K562 (cell line): ENCODE results near the gene ACTL10. TPM values are rescaled to one million over a fixed set of nuclear protein-coding genes. Genes with fewer than 3 reads are reported as not detected.

Experiments
- BHLHE40 ChIP-seq: IDR thresholded peaks from 2 replicates; pipeline ENCODE4 v1.6.1; 2011; ENCODE audit warnings: low read length, improper control_type of control experiment
- CHD2 ChIP-seq: IDR thresholded peaks from 2 replicates; pipeline ENCODE4 v1.6.1; 2011; ENCODE audit warnings: low read depth, low read length
- HEY1 ChIP-seq: fragments of 250-450 bp; sonication (Bioruptor Pico); IDR thresholded peaks from 2 replicates; pipeline ENCODE4 v1.5.0; 2020; ENCODE audit warnings: mild to moderate bottlenecking, moderate library complexity, borderline replicate concordance
- NCOA1 ChIP-seq: fragments of 450-650 bp; IDR thresholded peaks from 2 replicates; pipeline ENCODE4 v1.6.1; 2016; ENCODE audit warnings: low read depth
- NFYB ChIP-seq: IDR thresholded peaks from 2 replicates; pipeline ENCODE4 v1.6.1; 2011; ENCODE audit warnings: mild to moderate bottlenecking, moderate library complexity; ENCODE audit not compliant: insufficient read length; ENCODE audit errors: extremely low read depth
- RBFOX2 ChIP-seq: fragments of 200-400 bp; formaldehyde crosslinking; IDR thresholded peaks from 2 replicates; pipeline ENCODE4 v1.6.1; 2017; ENCODE audit warnings: low read depth, mild to moderate bottlenecking, low read length, moderate library complexity
- RBM15 ChIP-seq: fragments of 200-400 bp; formaldehyde crosslinking; IDR thresholded peaks from 2 replicates; pipeline ENCODE4 v1.6.1; 2018; ENCODE audit warnings: mild to moderate bottlenecking, low read length, moderate library complexity; ENCODE audit not compliant: insufficient read depth
- ZBTB1 ChIP-seq: sonication (generic); formaldehyde crosslinking; IDR thresholded peaks from 2 replicates; pipeline ENCODE4 v1.8.1; 2023; ENCODE audit warnings: missing genetic modification reagents, low read depth, mild to moderate bottlenecking, borderline replicate concordance
- ZNF197 ChIP-seq: fragments of 200-800 bp; sonication (Bioruptor generic); IDR thresholded peaks from 2 replicates; pipeline ENCODE4 v1.6.1; 2016; ENCODE audit warnings: low read depth, missing genetic modification characterization, missing compliant biosample characterization
- ZNF24 ChIP-seq: fragments of 450-650 bp; IDR thresholded peaks from 2 replicates; pipeline ENCODE4 v1.6.1; 2016
- ZNF436 ChIP-seq: fragments of 250-450, 450-650 bp; sonication (Bioruptor Pico); formaldehyde crosslinking; IDR thresholded peaks from 2 replicates; pipeline ENCODE4 v1.7.0; 2020; ENCODE audit warnings: mild to moderate bottlenecking
- polyA plus RNA-seq, 8 experiments: library from polyadenylated mRNA; depleted of rRNA in 4 of 8; stranded (reverse) in 5 of 8; unstranded in 3 of 8; fragments of >200 nt; fragmentation: Nextera tagmentation in 2 of 8; fragmentation: Illumina TruSeq in 1 of 8; extraction: Ambion mirVana in 2 of 8; extraction: Trizol in 1 of 8; gene quantifications; 2 replicates each; pipeline versions ENCODE4 v1.2.1 to v1.2.3, GENCODE V29; 2011 to 2014; ENCODE audit warnings: inconsistent platforms in 1 of 8, missing spikeins in 1 of 8
- total RNA-seq, 7 experiments: library from RNA; depleted of rRNA in 6 of 7; stranded (reverse); fragments of >200 nt in 6 of 7; fragmentation: Illumina TruSeq in 2 of 7; extraction: Trizol in 2 of 7; gene quantifications; 2 replicates each; pipeline versions ENCODE4 v1.2.1 to v1.2.3, GENCODE V29; 2011 to 2021; ENCODE audit warnings: low replicate concordance in 1 of 7
- TF ChIP-seq, protein P1 (sequence below): sonication (generic); formaldehyde crosslinking; IDR thresholded peaks from 2 replicates; pipeline ENCODE4 v1.8.0; 2022; ENCODE audit warnings: mild to moderate bottlenecking, missing genetic modification reagents
- TF ChIP-seq, protein P2 (sequence below): sonication (generic); formaldehyde crosslinking; IDR thresholded peaks from 2 replicates; pipeline ENCODE4 v1.8.1; 2023; ENCODE audit warnings: mild to moderate bottlenecking, missing genetic modification reagents, moderate library complexity
- TF ChIP-seq, protein P3 (sequence below): sonication (generic); formaldehyde crosslinking; IDR thresholded peaks from 2 replicates; pipeline ENCODE4 v1.8.0; 2022; ENCODE audit warnings: mild to moderate bottlenecking, low read depth, missing genetic modification reagents
- TF ChIP-seq, protein P4 (sequence below): fragments of 150-350 bp; conservative IDR thresholded peaks from 2 replicates; pipeline ENCODE4 v1.6.1; 2014; ENCODE audit warnings: low read length
- TF ChIP-seq, protein P5 (sequence below): sonication (generic); formaldehyde crosslinking; IDR thresholded peaks from 2 replicates; pipeline ENCODE4 v1.8.1; 2022; ENCODE audit warnings: missing genetic modification reagents

Gene ACTL10
- total and polyA plus RNA-seq, 9 of the 15 experiments (the other 6 are each of a cell fraction or from before 2014, with no cell fraction given), result 0.07 to 0.14 TPM; not detected in 7

DNA sequence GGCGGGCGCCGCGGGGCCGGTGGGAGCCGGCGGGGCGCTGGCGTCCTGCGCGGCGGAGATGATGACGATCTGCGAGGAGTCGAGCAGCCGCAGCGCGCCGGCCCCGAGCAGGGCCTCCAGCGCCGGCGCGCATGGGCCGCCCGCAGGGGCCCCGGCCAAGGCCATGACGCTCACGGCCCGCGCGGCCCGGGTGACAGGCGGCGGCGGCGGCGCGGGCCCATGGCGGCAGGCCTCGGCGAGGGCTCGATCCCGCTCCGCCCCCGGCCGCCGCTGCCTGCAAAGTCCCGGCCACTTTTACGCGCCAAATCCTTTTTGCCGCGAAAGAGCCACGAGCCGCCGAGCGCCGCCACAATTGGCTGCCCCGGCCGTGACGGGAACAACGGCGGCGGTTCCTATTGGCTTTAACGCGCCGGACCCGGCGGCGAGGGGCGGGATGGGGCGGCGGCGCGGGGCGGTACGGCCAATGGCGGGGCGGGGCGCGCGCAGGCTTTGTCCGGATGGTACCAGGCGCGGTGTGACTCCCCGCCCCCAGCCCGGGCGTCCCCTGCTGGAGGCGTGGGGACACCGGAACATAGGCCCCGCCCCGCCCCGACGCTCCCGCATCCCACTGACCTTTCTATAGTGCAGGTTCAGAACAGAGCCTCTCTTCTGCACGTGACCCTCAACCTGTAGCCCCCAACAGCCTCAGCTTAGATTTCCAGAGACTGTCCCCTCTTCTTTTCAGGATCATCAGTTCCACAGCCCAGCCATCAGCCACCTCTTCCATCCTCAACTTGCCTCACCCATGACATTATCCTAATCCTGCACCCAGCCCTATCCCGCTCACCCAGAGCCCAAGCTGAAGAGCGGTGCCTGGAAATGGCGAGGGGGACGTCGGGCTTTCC, 19.6 kb downstream of the ACTL10 start, which contains the start of gene E2F1 (continued):
- TF ChIP-seq RBFOX2 (peak; percentile 69), NCOA1 (peak; percentile 54; the same call in 1 of the 2 replicates), ZBTB1 (CRISPR knock-in tag) (peak; percentile 19; the same call in 1 of the 2 replicates), ZNF197 (CRISPR knock-in tag) (no peak), ZNF436 (CRISPR knock-in tag) (no peak), NFYB (peak; percentile 68), HEY1 (CRISPR knock-in tag) (no peak), RBM15 (no peak), CHD2 (peak; percentile 64), BHLHE40 (peak; percentile 82), ZNF24 (peak; percentile 69)
- TF ChIP-seq, protein P1, sequence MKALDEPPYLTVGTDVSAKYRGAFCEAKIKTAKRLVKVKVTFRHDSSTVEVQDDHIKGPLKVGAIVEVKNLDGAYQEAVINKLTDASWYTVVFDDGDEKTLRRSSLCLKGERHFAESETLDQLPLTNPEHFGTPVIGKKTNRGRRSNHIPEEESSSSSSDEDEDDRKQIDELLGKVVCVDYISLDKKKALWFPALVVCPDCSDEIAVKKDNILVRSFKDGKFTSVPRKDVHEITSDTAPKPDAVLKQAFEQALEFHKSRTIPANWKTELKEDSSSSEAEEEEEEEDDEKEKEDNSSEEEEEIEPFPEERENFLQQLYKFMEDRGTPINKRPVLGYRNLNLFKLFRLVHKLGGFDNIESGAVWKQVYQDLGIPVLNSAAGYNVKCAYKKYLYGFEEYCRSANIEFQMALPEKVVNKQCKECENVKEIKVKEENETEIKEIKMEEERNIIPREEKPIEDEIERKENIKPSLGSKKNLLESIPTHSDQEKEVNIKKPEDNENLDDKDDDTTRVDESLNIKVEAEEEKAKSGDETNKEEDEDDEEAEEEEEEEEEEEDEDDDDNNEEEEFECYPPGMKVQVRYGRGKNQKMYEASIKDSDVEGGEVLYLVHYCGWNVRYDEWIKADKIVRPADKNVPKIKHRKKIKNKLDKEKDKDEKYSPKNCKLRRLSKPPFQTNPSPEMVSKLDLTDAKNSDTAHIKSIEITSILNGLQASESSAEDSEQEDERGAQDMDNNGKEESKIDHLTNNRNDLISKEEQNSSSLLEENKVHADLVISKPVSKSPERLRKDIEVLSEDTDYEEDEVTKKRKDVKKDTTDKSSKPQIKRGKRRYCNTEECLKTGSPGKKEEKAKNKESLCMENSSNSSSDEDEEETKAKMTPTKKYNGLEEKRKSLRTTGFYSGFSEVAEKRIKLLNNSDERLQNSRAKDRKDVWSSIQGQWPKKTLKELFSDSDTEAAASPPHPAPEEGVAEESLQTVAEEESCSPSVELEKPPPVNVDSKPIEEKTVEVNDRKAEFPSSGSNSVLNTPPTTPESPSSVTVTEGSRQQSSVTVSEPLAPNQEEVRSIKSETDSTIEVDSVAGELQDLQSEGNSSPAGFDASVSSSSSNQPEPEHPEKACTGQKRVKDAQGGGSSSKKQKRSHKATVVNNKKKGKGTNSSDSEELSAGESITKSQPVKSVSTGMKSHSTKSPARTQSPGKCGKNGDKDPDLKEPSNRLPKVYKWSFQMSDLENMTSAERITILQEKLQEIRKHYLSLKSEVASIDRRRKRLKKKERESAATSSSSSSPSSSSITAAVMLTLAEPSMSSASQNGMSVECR, result peak; percentile 82
- TF ChIP-seq, protein P2, sequence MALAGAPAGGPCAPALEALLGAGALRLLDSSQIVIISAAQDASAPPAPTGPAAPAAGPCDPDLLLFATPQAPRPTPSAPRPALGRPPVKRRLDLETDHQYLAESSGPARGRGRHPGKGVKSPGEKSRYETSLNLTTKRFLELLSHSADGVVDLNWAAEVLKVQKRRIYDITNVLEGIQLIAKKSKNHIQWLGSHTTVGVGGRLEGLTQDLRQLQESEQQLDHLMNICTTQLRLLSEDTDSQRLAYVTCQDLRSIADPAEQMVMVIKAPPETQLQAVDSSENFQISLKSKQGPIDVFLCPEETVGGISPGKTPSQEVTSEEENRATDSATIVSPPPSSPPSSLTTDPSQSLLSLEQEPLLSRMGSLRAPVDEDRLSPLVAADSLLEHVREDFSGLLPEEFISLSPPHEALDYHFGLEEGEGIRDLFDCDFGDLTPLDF (CRISPR knock-in tag), result peak; percentile 87
- TF ChIP-seq, protein P3, sequence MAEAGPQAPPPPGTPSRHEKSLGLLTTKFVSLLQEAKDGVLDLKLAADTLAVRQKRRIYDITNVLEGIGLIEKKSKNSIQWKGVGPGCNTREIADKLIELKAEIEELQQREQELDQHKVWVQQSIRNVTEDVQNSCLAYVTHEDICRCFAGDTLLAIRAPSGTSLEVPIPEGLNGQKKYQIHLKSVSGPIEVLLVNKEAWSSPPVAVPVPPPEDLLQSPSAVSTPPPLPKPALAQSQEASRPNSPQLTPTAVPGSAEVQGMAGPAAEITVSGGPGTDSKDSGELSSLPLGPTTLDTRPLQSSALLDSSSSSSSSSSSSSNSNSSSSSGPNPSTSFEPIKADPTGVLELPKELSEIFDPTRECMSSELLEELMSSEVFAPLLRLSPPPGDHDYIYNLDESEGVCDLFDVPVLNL (CRISPR knock-in tag), result peak; percentile 86
- TF ChIP-seq, protein P4, sequence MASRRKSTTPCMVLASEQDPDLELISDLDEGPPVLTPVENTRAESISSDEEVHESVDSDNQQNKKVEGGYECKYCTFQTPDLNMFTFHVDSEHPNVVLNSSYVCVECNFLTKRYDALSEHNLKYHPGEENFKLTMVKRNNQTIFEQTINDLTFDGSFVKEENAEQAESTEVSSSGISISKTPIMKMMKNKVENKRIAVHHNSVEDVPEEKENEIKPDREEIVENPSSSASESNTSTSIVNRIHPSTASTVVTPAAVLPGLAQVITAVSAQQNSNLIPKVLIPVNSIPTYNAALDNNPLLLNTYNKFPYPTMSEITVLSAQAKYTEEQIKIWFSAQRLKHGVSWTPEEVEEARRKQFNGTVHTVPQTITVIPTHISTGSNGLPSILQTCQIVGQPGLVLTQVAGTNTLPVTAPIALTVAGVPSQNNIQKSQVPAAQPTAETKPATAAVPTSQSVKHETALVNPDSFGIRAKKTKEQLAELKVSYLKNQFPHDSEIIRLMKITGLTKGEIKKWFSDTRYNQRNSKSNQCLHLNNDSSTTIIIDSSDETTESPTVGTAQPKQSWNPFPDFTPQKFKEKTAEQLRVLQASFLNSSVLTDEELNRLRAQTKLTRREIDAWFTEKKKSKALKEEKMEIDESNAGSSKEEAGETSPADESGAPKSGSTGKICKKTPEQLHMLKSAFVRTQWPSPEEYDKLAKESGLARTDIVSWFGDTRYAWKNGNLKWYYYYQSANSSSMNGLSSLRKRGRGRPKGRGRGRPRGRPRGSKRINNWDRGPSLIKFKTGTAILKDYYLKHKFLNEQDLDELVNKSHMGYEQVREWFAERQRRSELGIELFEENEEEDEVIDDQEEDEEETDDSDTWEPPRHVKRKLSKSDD, result no peak
- TF ChIP-seq, protein P5, sequence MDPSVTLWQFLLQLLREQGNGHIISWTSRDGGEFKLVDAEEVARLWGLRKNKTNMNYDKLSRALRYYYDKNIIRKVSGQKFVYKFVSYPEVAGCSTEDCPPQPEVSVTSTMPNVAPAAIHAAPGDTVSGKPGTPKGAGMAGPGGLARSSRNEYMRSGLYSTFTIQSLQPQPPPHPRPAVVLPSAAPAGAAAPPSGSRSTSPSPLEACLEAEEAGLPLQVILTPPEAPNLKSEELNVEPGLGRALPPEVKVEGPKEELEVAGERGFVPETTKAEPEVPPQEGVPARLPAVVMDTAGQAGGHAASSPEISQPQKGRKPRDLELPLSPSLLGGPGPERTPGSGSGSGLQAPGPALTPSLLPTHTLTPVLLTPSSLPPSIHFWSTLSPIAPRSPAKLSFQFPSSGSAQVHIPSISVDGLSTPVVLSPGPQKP (CRISPR knock-in tag), result no peak
